NCI-H1694 treated with DMSO at 0.1 percent for 48 hours (cell line): ENCODE data around the gene SNX20.

Source experiments
- DNase-seq: peaks from one replicate; lab custom pipeline; 2025; lab: John Stamatoyannopoulos, UW

The SNX20 gene

GRCh38 chr16:50634947-50635346 is 46.2 kb downstream of the SNX20 start:
- no peak for DNase-seq

- DNase-seq, result no peak
These were observed 47.0 kb downstream of the SNX20 start for GRCh38 chr16:50634090-50634489.

- DNase-seq, result no peak
These were observed 47.9 kb downstream of the SNX20 start for GRCh38 chr16:50632927-50633800.

GRCh38 chr16:50631985-50632576 is 49.0 kb downstream of the SNX20 start:
- no peak for DNase-seq

GRCh38 chr16:50631249-50631984 is 49.7 kb downstream of the SNX20 start:
- no peak for DNase-seq

- no peak for DNase-seq
These were observed 50.6 kb downstream of the SNX20 start for GRCh38 chr16:50630394-50631020.

GRCh38 chr16:50629334-50629733 is 51.8 kb downstream of the SNX20 start:
- no peak for DNase-seq

GRCh38 chr16:50628156-50628802 is 52.8 kb downstream of the SNX20 start:
- no peak for DNase-seq

- DNase-seq, result peak; percentile 78
These were observed 53.7 kb downstream of the SNX20 start for GRCh38 chr16:50627419-50627818.

GRCh38 chr16:50626868-50627267 is 54.2 kb downstream of the SNX20 start:
- no peak for DNase-seq

- DNase-seq, result no peak
These were observed 55.7 kb downstream of the SNX20 start for GRCh38 chr16:50625374-50625773.

- DNase-seq, result no peak
These were observed 56.6 kb downstream of the SNX20 start for GRCh38 chr16:50624449-50624970.

- DNase-seq, result no peak
These were observed 58.3 kb downstream of the SNX20 start for GRCh38 chr16:50622643-50623369.

GRCh38 chr16:50622029-50622428 is 59.1 kb downstream of the SNX20 start:
- DNase-seq, result no peak
